DLD1 (cell line): Measurements from ENCODE around the gene MAP1B.
"Not testable (repeated sequence)": the region's sequence is repeated elsewhere in the genome, so short reads cannot be mapped to it uniquely, and the experiment has no call there.

ENCODE experiments used
- in situ Hi-C: cut with HindIII; loops from 2 replicates; pipeline ENCODE4 v1.10.0; 2017; ENCODE audit warnings: low sequenced_read_pairs

MAP1B gene

DNA sequence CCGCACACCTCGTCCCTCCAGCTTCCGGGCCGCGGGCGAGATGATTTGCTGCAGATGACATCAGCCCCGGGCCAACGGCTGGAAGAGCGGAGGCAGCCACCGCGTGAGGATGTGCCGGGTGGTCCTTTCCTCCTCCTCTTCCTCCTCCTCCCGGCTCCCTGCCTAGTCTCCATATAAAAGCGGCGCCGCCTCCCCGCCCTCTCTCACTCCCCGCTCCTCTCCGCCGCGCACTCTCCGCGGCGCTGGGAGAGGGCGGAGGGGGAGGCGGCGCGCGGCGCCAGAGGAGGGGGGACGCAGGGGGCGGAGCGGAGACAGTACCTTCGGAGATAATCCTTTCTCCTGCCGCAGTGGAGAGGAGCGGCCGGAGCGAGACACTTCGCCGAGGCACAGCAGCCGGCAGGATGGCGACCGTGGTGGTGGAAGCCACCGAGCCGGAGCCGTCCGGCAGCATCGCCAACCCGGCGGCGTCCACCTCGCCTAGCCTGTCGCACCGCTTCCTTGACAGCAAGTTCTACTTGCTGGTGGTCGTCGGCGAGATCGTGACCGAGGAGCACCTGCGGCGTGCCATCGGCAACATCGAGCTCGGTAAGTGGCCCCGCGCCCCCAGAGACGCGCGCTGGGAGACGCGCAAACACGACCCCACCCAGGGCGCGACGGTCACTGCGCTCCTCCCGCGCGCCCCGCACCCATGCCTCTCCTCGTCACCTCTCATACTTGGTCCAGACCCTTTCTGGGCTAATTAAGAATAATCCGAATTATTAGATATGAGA, at the start of gene MAP1B:
Gene MAP1B, plus strand, starts transcription at position 345 of the 770 bp plus-strand sequence. Its CDS starts 57 bp downstream, at position 402.
- in situ Hi-C loops: no loop called here

DNA sequence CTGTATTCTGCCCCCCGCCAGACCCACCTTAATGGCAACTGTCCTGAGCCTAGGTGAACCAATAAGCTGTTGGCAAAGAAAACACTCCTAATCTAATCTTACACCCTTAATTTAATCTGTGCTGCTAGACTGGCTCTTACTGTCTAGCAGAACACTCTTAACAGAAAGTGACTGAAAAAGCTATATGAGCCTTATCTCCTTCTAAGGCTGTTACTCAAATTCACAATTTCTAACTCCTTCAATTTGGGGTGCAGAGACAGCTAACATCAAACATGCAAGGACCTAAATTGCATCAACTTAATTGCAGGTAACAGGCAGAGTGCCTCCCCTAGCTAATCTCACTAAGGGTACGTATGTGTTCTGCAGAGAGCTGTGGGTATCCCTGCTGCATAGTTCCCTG, 49.5 kb upstream of the MAP1B start:
- in situ Hi-C loops: no loop called here

DNA sequence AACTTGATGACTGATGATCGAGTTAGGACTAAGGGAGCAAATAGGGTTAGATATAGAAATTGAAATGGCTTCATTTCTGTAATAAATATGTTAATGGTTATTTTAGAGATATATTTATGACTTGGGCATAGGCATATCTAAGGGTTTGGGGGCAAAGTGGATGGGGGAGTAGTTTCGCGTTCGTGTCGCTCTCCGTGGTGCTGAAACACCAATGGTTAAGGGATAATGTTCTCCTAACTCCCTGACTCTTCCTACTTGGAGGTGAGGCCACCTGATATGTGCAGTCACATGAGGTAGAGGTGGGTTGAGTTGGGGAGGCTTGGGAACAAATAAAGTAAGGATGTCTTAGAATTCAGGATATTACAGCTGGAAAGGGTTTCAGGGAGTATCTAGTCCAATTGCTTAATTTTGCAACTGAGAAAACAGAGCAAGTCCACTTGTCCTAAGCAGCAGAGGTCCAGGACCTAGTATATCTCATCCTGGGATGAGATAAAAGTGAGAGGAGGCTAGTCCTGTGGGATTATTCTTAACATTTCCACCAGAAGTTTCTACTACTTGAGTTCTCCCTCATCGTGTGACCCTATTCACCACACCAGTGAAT, 44.0 kb upstream of the MAP1B start:
- in situ Hi-C loops: no loop called here

DNA sequence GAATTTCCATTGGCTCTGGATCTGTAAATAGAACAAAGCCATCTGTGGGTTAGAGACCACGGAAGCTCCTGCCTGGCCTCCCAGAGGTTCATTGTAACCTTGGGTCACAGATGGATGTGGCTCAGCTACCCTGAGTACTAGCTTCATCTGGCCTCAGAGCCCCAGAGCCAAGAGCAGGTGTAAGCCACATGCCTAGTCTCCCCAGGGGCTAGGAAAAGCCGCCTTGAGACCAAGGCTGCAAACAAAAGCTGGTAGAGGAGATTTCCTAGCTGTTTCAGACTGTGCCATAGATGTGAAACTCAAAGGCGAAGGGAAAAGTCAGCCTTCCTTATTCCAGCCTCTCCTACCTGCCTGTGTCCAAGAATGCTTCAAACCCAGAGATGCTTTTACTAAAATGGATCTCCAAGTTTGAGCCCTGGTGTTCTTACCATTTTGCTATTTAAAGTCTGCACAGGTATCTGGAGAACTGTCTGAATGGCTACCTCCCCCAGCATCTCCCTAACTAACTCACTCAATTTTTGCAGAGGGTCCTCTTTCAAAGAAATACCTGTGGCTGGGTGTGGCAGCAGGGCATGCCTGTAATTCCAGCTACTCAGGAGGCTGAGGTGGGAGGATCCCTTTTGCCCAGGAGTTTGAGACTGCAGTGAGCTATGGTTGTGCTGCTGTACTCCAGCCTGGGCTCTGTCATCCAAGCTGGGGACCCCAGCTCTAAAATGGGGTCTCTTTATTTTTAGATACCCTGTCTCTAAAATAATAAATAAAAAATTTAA, 42.3 kb upstream of the MAP1B start:
- in situ Hi-C loops: no loop called here

DNA sequence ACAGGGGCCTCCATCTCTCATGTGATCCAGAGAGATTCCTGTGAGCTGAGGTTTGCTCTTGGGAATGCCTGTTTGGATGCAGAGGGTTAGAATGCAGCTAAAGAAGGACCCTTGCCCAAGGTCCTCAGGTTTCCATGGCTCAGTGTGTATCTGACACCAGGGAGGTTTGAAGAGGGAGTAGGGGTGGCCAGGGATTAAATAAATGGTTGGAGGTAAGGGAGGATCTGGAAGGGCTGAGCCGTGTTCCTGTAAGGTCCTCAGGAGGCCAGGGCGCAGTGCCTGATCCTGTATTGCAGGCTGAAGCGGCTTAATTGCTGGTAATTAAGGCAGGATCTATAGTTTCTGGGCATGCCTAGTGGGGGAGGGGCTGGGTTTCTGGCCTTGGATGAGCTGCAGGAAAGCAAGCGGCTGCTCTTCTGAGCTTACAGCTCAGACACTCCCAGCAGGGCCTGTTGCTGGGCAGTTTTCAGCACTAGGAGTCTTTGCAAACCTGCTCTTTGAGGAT, 41.5 kb upstream of the MAP1B start:
- in situ Hi-C loops: no loop called here

DNA sequence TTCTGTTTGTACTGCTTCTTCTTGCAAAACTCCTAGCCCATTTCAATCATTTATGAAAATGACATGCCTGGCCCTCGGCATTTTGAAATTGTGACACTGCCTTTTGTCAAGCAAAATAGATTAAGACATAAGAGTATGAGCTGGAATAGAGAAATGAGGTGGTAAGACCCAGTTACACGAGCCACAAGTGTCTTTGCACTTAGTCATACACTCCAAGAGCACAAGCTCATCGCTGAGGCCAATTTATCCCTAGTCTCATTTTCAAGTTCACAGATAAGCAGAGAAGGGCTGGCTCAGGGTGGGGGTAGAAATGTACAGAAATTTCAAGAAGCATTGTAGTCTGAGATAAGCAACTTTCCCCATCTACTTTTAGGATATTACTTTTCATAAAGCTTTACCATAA, 40.6 kb upstream of the MAP1B start:
- in situ Hi-C loops: no loop called here

DNA sequence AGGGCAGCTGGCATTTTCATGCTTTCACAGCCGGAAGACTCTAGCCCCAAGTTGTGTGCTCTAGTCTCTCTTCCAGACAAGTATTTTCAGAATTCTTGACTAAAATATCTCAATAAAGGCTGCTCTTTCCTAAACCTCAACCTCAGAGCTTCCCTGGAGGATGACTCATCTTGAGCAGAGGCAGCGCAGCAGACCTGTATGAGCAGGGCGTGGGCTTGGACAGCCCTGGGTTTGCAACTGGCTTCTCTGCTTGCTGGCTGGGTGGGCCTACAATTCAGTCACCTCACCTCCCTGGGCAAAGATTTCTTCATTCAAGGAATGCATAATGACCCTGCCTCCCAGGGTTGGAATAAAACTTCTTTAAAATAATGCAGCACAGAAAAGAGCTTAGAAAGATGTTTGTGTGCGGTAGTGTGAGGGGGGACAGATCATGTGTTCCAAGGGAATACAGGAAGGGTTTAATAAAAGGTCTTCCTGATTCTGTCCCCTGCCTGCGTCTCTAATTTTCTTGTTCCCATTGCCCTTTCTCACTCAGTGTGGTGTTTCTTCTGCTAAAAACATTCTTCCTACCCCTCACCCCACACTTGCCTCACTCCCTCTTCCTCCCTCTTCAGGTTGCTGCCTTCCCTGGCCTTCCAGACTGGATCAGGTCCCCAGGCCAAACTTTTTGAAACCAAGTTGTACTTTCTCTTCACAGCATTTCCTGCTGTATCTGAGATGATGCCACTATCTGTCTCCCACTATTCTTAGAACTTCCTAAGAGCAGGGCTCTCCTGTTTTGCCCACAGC, 39.4 kb upstream of the MAP1B start:
- in situ Hi-C loops: no loop called here

DNA sequence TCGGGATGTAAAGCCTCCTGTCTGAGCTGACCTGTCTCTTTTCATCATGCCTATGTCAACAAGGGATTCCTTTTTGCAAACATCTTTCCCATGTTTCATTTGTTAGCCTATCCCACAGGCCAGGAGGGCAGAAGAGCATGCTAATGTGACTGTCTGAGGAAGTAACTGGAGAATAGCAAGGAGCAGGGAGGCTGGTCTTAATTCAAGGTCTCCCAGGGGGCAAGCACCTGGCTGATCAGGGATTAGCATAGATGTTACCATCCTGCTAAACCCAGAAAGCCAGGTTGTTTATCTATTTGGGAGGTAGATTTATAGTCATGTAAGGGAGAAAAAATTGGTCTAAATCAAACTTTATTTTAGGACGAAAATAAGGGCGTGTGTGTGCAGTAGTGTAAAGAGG, 36.7 kb upstream of the MAP1B start:
- in situ Hi-C loops: no loop called here

DNA sequence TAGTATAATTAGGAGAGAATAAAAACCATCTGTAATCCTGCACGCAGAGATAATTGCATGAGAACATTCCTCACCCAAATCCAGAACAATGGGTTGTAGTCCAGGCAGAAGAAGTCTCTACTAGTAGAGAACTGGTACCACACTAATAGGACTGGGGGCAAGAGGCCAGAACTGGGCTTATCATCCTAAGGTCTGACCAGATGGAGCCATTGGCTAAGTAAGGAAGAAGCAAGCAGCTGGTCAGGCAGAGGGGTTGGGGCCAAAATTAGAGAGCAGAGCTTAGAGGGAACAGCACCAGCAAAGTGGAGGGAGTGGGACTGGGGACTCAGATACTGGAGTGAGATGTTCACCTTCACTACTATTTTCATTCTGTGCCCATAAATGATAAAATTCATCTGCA, 35.4 kb upstream of the MAP1B start:
- in situ Hi-C loops: no loop called here

DNA sequence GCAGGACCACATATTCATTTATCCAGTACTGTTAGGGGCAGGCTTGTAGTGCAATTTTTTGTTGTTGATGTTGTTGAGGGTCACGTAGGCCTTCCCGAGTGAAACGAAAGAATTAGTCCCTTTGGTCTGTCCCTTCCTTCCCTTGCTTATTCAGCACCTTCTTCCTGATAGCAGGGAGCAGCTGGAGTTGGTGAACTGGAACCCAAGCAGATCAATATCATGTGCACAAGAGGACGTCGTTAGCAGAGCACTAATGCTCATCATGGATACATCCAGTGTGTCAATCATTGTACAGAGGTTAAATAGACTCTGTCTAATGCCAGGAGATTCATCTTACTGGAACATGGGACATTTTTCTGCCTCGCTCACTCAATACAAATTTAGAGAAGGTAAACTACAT, 33.0 kb upstream of the MAP1B start:
- in situ Hi-C loops: no loop called here

DNA sequence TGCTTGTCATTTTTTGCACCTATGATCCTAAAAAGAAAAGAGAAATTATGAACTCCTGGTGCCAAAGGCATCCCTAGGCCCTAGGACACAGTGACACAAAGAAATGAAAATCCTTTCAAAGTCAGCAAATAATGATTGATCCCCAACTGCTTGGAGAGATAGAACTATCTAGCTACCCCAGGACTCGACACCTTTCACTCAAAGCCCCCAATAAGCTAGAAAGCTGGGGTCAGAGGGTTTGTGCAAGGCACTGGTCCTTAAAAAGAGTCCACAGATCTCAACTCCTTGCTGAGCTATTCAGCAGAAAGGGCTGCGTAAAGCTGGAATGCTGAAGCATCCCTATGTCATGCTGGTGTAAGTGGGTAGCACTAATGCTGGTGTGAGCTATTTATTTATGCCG, 31.8 kb upstream of the MAP1B start:
- in situ Hi-C loops: no loop called here

DNA sequence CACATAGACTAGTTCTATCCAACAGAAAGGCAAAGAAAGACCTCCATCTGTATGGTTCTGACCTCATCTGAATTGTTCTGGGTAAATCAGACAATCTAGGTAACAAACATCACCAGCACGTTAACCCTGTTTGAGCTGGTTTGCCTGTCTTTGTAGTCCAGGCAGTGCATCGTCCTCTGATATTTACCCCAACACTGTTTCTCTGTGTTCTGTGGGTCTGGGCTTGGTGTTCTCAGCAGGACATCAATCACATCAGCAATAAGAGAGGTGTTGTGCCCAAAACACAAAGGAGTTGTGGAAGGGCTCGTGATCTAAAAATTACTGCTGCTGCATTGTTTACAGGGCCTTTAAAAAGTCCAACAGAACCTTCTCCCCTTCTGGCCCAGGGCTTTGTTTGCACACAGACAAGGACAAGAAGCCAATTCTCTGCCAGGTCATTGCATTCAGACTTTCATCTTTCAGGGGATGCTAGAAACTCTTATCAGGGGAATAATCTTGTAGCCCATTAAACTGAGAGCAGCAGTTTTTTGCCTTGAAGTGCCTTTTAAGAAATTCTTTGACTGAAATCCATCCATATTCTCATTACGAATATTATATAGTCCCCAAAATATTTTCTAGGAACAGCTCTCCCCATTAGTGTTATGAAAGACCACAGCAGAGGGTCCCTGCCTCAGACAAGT, 30.5 kb upstream of the MAP1B start:
- in situ Hi-C loops: no loop called here

DNA sequence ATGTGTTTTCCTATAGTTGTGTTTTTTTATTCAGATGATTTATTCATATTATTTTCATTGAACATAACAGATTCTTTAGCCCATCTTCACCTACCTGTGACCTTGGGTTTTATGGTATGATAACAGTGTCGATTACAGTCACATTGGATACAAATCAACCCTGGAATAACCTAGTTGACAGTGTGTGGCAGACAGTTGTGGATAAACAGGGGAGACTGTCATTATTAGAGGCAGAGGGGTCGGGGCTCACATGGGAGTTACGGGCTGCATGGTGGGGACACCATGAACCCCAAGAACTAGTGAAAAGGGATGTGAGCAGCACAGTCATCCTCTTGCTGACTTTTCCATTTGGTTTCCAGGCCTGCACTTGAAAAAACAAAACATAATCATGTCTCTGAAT, 29.9 kb upstream of the MAP1B start:
- in situ Hi-C loops: no loop called here

DNA sequence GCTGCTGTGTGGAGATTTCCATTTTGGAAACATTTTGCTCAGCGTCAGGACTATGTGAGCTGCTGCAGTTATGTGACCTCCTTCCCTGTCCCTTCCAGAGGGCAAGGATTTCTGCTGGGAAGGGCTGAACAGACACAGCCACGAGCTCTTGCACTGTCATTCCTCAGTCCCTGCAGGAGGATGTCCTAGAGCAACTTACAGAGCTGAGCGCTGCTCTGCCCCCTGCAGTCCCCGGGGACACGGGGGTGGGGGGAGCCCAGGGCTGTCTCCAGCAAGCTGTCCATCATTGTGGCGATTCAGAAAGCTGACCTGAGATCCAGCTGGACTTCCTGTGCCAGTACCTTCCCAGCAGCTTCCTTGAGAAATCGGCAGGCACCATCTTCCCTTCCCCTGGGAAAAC, 28.0 kb upstream of the MAP1B start:
- in situ Hi-C loops: no loop called here

DNA sequence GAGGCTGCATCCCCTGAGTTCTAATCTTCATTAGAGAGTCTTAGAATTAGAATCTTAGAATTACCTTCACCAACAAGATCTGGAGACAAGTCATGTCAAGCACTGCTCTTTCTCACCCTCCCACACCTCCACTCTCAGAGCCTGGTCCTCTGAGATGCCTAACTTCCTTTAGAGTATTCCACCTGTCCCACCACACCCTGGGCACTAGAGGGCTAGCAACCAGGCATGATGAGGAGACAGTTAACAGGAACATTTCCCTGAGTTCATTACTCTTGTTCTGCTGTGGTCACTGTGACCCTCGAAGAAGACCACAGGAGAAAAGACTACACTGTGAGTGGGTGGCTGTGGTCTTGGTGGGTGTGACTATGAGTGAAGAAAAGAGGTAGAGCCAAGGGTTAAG, 25.2 kb upstream of the MAP1B start:
- in situ Hi-C loops: no loop called here

DNA sequence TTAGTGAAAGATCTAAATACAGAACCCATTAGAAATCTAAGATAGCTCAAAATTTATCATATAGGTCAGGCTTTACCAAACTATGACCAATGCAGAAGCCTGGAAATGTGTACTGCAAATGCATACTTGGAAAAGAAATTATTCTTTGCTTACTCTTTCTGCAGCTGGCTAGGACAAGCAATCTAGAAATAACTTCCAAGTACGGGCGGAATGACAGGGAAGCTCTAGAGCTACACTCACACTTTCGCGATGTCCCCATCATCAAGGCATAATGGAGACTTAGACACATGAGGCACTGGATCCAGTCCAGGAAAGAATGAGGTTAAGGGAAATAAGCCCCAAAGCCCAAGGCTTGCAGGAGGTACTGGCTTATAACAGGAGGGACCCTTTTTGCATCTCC, 22.4 kb upstream of the MAP1B start:
- in situ Hi-C loops: no loop called here

DNA sequence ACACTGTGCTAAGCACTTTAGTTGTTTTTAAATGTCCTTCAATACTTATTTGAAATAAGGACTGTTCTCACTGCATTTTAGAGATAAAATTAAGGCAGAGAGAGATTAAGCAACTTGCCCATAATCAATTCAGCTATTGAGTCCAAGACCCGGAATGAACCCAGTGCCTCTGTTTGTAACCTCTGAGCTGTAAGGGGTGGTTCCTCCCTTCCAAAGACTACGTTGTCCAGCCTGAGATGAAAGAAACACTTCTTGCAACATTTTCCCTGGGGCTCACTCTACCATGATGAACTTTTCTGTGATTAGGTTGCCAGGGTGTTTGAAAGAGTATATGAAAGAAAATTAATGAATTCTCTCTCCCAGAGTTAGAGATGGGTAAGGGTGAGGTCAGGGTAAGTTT, 22.0 kb upstream of the MAP1B start:
- in situ Hi-C loops: no loop called here

DNA sequence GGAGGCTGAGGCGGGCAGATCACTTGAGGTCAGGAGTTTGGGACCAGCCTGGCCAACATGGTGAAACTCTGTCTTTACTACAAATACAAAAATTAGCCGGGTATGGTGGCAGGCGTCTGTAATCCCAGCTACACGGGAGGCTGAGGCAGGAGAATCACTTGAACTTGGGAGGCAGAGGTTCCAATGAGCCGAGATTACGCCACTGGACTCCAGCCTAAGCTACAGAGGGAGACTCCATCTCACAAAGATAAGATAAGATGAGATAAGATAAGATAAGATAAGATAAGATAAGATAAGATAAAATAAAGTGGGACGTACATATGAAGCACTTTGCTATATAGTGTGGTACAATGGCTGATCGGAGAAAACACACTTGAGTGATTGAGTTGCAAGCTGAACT, 17.6 kb upstream of the MAP1B start:
- in situ Hi-C loops: not testable (repeated sequence)

DNA sequence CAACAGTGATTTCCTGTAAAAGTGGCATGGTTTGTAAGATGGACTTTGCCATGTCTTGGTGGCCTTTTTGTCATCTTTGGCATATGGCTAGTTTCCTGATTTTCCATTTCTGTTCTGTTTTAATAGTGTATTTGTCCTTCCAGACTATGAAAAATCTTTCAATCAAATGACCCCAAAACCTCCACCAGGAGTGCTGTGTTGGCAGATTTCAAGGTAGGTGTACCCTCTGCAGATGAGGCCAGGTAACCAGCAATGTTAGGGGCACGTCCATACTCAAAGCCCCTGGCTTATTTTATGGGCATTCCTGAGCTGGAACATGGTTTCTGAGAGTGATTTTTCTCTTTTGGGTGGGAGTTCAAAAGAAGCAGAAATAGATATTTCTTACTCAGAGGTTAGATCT, 15.2 kb upstream of the MAP1B start:
- in situ Hi-C loops: no loop called here

DNA sequence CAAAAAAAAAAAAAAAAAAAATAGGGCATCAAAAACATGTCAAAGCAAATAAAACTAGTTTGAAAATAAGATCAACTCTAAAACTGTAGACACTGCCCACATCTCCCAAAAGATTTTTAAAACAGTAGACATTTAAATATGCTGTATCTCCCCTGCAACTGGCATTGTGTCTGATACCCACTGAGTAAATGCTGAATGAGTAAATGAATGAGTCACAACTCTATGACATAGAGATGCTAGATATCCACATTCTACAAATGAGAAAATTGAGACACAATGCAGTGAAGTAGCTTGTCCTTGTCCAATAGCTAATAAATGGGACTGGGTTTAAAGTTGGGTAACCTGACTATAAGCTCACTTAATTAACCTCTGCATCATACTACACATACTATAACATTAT, 14.1 kb upstream of the MAP1B start:
- in situ Hi-C loops: no loop called here

DNA sequence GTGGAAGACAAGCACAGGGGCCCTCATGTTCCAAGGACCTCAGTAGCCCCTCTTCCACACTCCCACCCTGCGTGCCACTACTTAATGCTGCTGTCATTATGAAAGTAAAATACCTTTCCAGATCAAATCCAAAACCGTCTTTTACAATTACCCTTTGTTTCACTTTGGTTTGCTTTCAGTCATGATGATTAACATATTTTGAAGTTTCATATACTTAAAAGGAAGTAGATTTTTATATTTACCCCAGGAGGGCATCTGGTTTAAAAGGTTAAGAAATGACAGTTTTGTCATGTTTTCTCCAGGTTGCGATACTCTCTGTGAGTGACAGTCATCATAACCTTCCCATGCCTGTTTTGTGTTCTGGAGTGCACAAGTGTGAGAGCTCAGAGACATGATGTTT, 13.5 kb upstream of the MAP1B start:
- in situ Hi-C loops: no loop called here
